Right lobe of liver (tissue), 6 donors: ENCODE measurements around the gene RAB42. TPM values are rescaled to one million over a fixed set of nuclear protein-coding genes. Genes with fewer than 3 reads are reported as not detected.
A peak's percentile ranks its signal among the peaks of the same experiment; 100 is the strongest.

Source experiments
- ATAC-seq, 4 donors: fragments of 200-7000 bp; cut with Tn5 transposase; one replicate each; pipeline ENCODE4 v1.9.1; 2020; ENCODE audit warnings: mild to moderate bottlenecking in 4 of 4, moderate library complexity in 4 of 4
- DNase-seq, 3 donors: peaks; one replicate each; pipeline ENCODE4 v3.0.0-alpha.2; 2020
- H3K27ac ChIP-seq, 3 donors: fragments of 200-600 bp; one replicate each; pipeline ENCODE4 v1.8.0; 2022
- H3K27me3 ChIP-seq, 2 donors: fragments of 200-600 bp; one replicate each; pipeline ENCODE4 v1.8.0; 2022
- H3K36me3 ChIP-seq, 4 donors: fragments of 200-600 bp; sonication (generic) in 1 of 4; one replicate each; pipeline versions ENCODE4 v1.5.1 to v1.8.0; 2017 to 2022; ENCODE audit warnings: control low read depth in 1 of 4
- H3K4me1 ChIP-seq, 4 donors: fragments of 200-600 bp; sonication (generic) in 1 of 4; one replicate each; pipeline versions ENCODE4 v1.5.1 to v1.8.0; 2017 to 2022; ENCODE audit warnings: control low read depth in 1 of 4
- H3K4me3 ChIP-seq, 3 donors: fragments of 200-600 bp; one replicate each; pipeline ENCODE4 v1.8.0; 2022
- H3K9me3 ChIP-seq, 4 donors: fragments of 200-600 bp; sonication (generic) in 1 of 4; one replicate each; pipeline versions ENCODE4 v1.5.1 to v1.8.0; 2017 to 2022; ENCODE audit warnings: control low read depth in 1 of 4
- POLR2A ChIP-seq: fragments of 450-650 bp; IDR thresholded peaks from one replicate; pipeline ENCODE4 v1.6.1; 2017; ENCODE audit warnings: antibody characterized with exemption, mild to moderate bottlenecking
- WGBS: methylation state at CpG from one replicate; pipeline ENCODE4 v1.1.6; 2018; ENCODE audit warnings: low coverage, low lambda C conversion rate; ENCODE audit not compliant: insufficient coverage; ENCODE audit errors: missing lambda C conversion rate; 5-methylcytosine and 5-hydroxymethylcytosine counted together
- intact Hi-C, 2 donors: fragments of 100-400 bp; cut with DNase I; formaldehyde crosslinking; loops; one replicate each; pipeline versions ENCODE4 v1.11.2 to v1.14.1; 2022
- total RNA-seq, 6 experiments: library from RNA; depleted of rRNA in 2 of 6; stranded (reverse); fragments of >200 nt in 2 of 6; fragmentation: NEBNext Ultra II Directional in 3 of 6; extraction: Animal tissue kit (Norgen Biotek cat#: 25700) in 3 of 6; gene quantifications; one replicate each; pipeline versions ENCODE4 v1.1.0 to v1.2.4, GENCODE V29; 2016 to 2023
- TF ChIP-seq, protein P1 (sequence below), 4 donors: fragments of 200-600 bp in 3 of 4; fragments of 450-650 bp in 1 of 4; IDR thresholded peaks; one replicate each; pipeline versions ENCODE4 v1.5.1 to v1.8.0; 2016 to 2022; ENCODE audit warnings: antibody characterized with exemption in 4 of 4, mild to moderate bottlenecking in 2 of 4
- donor health status: DM: no; HTN: yes; CAD: no.
- donor health status: DM: no; HTN: no; CAD: no.
- donor health status: DM: no; HTN: no; CAD: no.
- donor health status: DM: no; HTN: yes; CAD: no.
- donor health status: DM: no; HTN: yes; CAD: no.

RAB42 gene
- total RNA-seq, 6 experiments from 2014 or later: 0.28 to 12.0 (median 1.2) TPM

DNA sequence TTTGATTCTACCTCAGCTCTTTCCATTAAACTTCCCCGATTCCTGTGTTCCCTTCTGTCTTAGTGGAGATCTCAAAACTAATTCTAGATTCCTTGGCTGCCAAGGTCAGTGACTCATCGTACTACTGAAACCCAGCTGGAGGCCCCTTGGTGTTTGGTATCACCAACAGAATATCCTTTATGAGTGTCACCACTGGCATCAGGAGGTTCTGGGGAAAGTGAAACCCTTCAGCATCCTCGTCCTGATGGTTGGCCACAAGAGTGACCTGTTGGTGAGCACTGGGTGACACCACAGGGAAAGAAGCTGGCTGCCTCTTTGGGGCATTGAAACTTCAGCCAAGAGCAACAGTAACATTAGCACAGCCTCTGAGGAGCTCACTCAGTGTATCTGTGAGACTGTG, 9.6 kb downstream of the RAB42 start:
- Histone ChIP-seq H3K4me1 (no peaks in the 10 kb centered on the region), H3K27me3 (no peaks in the 10 kb centered on the region), H3K36me3 (peaks cover 0 to 31% (median 8%) of the 10 kb centered on the region in 4 donors), H3K9me3 (no peaks in the 10 kb centered on the region), H3K4me3 (no peak overlapping the region), H3K27ac (no peak overlapping the region)
- ATAC-seq: no peak
- intact Hi-C loops: loop anchor here in 1 of 2 donors (5.0 kb wide), 1 partner anchor 79 kb away; no protein-coding TSS in a partner anchor
- WGBS: 62% methylated on average over 3 of the region's 3 CpGs
- no peak for TF ChIP-seq POLR2A
- TF ChIP-seq, protein P1, sequence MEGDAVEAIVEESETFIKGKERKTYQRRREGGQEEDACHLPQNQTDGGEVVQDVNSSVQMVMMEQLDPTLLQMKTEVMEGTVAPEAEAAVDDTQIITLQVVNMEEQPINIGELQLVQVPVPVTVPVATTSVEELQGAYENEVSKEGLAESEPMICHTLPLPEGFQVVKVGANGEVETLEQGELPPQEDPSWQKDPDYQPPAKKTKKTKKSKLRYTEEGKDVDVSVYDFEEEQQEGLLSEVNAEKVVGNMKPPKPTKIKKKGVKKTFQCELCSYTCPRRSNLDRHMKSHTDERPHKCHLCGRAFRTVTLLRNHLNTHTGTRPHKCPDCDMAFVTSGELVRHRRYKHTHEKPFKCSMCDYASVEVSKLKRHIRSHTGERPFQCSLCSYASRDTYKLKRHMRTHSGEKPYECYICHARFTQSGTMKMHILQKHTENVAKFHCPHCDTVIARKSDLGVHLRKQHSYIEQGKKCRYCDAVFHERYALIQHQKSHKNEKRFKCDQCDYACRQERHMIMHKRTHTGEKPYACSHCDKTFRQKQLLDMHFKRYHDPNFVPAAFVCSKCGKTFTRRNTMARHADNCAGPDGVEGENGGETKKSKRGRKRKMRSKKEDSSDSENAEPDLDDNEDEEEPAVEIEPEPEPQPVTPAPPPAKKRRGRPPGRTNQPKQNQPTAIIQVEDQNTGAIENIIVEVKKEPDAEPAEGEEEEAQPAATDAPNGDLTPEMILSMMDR (IDR thresholded peaks at IDR 0.05): no peak
- DNase-seq: no peak

DNA sequence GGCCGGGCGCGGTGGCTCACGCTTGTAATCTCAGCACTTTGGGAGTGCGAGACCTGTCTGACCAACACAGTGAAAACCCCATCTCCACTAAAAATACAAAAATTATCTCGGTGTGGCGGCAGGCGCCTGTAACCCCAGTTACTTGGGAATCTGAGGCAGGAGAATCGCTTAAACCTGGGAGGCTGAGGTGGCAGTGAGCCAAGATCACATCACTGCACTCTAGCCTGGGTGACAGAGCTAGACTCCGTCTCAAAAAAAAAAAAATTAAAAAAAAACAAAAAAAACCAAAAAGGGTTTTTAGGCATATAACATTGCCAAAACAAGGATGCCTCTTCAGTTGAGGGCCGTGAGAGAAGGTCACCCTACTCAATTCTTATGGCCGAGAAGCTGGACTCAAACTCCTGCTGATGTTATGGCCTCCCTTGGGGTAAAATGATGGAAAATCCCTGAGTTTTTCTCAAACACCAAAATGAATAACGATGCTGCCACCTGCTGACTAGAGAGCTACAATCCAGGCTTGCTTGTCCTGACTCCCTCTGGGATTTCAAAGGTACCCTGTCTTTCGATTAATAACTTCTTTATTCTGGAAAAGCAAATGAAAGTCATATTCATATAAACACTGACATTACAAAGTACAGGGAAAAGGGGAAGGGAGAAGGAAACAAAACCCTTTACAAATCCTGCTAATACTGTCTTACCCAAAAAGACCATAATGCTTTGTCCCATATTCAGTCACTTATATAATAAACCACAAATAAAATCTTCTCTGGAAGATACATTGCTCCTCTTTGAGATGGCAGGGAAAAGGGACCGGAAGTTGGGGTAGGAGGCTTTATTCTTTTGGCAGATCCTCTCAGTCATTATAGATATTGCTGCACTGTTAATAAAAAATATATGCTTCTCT, 10.7 kb downstream of the RAB42 start:
- DNase-seq: peak in 1 of 3 donors; percentile 62
- 65% methylated on average over 15 of the region's 15 CpGs for WGBS
- no peaks in the 10 kb centered on the region for H3K9me3 ChIP-seq
- no peak overlapping the region for H3K4me3 ChIP-seq
- TF ChIP-seq, protein P1 (IDR thresholded peaks at IDR 0.05): peak; percentile 61 to 70 (median 66)
- no peak for TF ChIP-seq POLR2A
- H3K36me3 ChIP-seq: peaks cover 0 to 40% (median 9%) of the 10 kb centered on the region in 4 donors
- intact Hi-C loops: loop anchor here in 1 of 2 donors (5.0 kb wide), 1 partner anchor 80 kb away; no protein-coding TSS in a partner anchor
- no peaks in the 10 kb centered on the region for H3K27me3 ChIP-seq
- H3K27ac ChIP-seq: no peak overlapping the region
- no peaks in the 10 kb centered on the region for H3K4me1 ChIP-seq
- peak; percentile 79 to 92 (median 83) for ATAC-seq

DNA sequence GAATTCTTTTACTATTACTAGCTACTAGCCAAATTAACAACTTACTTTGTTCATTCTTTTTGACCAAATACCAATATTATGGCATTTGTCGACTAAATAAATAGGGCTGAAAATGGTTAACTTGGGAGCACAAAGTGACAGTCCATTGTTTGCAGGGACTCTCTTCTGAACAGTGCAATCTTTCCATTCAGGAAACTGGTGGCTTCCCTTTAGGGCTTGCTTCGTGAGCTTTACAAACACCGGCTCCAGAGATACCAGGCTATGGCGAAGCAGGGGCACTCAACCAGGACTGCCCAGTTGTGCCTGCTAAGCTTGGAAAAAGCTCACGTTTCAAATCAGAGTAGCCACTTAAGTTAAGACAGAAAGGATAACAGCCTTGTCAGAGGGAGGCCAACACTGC, 12.3 kb downstream of the RAB42 start:
- ATAC-seq (no peak), DNase-seq (no peak)
- Histone ChIP-seq H3K4me3 (no peak overlapping the region), H3K27me3 (no peaks in the 10 kb centered on the region), H3K9me3 (no peaks in the 10 kb centered on the region), H3K4me1 (no peaks in the 10 kb centered on the region), H3K27ac (no peak overlapping the region), H3K36me3 (peaks cover 0 to 44% (median 9%) of the 10 kb centered on the region in 4 donors)
- 75% methylated on average over 1 of the region's 5 CpGs for WGBS
- intact Hi-C loops: loop anchor here in 1 of 2 donors (5.0 kb wide), 1 partner anchor 82 kb away; no protein-coding TSS in a partner anchor
- TF ChIP-seq POLR2A: no peak
- TF ChIP-seq, protein P1 (IDR thresholded peaks at IDR 0.05): no peak

DNA sequence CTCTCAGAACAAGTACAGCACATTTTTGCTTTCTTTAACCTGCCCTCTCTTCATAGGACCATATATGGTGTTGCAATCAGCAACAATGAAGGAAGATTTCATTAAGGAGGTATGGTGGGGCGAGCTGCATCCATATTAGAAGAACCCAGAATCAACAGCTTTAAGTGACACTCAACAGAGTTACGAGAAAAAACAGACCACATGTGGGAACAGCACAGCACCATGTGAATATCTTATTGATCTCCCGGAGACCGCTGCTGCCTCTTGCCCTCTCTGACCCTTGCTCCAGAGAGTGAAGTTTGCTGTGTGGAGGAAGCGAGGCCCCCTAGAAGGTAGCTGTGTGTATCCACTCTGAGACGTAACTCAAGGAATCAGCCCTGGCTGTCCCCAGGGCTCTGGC, 12.9 kb downstream of the RAB42 start:
- DNase-seq (no peak), ATAC-seq (no peak)
- Histone ChIP-seq H3K9me3 (no peaks in the 10 kb centered on the region), H3K27me3 (no peaks in the 10 kb centered on the region), H3K4me1 (no peaks in the 10 kb centered on the region), H3K4me3 (no peak overlapping the region), H3K27ac (no peak overlapping the region), H3K36me3 (peaks cover 0 to 44% (median 9%) of the 10 kb centered on the region in 4 donors)
- WGBS: 83% methylated on average over 4 of the region's 6 CpGs
- intact Hi-C loops: loop anchor here in 1 of 2 donors (5.0 kb wide), 1 partner anchor 83 kb away; no protein-coding TSS in a partner anchor
- TF ChIP-seq, protein P1 (IDR thresholded peaks at IDR 0.05): no peak
- no peak for TF ChIP-seq POLR2A
